NCI-H2029 treated with DMSO at 0.1 percent for 48 hours (cell line): ENCODE measurements around the gene CCT2.

ENCODE experiments used
- DNase-seq: peaks from one replicate; lab custom pipeline; 2025; lab: John Stamatoyannopoulos, UW

Gene CCT2

GRCh38 chr12:69585189-69586062 is at the start of gene CCT2:
Gene CCT2, plus strand, starts transcription at chr12:69585459. Its CDS starts 63 bp downstream, at chr12:69585522.
- peak; percentile 82 for DNase-seq

- no peak for DNase-seq
These were observed 44.3 kb upstream of the CCT2 start for GRCh38 chr12:69540987-69541386.

- DNase-seq = no peak
These were observed 41.2 kb upstream of the CCT2 start for GRCh38 chr12:69544087-69544486.

GRCh38 chr12:69545081-69545480 is 40.2 kb upstream of the CCT2 start:
- DNase-seq = no peak

- DNase-seq = no peak
These were observed 38.4 kb upstream of the CCT2 start for GRCh38 chr12:69546693-69547438.

- no peak for DNase-seq
These were observed 36.6 kb upstream of the CCT2 start for GRCh38 chr12:69548687-69549086.

- no peak for DNase-seq
These were observed 34.5 kb upstream of the CCT2 start for GRCh38 chr12:69550569-69551350.

- DNase-seq = peak; percentile 25
These were observed 31.5 kb upstream of the CCT2 start for GRCh38 chr12:69553628-69554248.

- DNase-seq = no peak
These were observed 29.8 kb upstream of the CCT2 start for GRCh38 chr12:69555461-69555860.

- no peak for DNase-seq
These were observed 28.9 kb upstream of the CCT2 start for GRCh38 chr12:69556383-69556782.

- no peak for DNase-seq
These were observed 22.0 kb upstream of the CCT2 start for GRCh38 chr12:69563166-69563762.

GRCh38 chr12:69566603-69567002 is 18.7 kb upstream of the CCT2 start:
- no peak for DNase-seq

GRCh38 chr12:69569236-69569635 is 16.0 kb upstream of the CCT2 start:
- no peak for DNase-seq

- no peak for DNase-seq
These were observed 15.2 kb upstream of the CCT2 start for GRCh38 chr12:69570000-69570516.

- DNase-seq = peak; percentile 43
These were observed 14.5 kb upstream of the CCT2 start for GRCh38 chr12:69570545-69571399.

GRCh38 chr12:69575346-69575745 is 9.9 kb upstream of the CCT2 start:
- no peak for DNase-seq

- no peak for DNase-seq
These were observed 7.0 kb upstream of the CCT2 start for GRCh38 chr12:69578283-69578682.

- no peak for DNase-seq
These were observed 6.2 kb upstream of the CCT2 start for GRCh38 chr12:69579029-69579428.

GRCh38 chr12:69580074-69580473 is 5.2 kb upstream of the CCT2 start:
- no peak for DNase-seq

- no peak for DNase-seq
These were observed 2.1 kb upstream of the CCT2 start for GRCh38 chr12:69583203-69583602.
